Heart right ventricle (tissue), 16 donors: ENCODE data around the gene PAQR7. TPM values are rescaled to one million over a fixed set of nuclear protein-coding genes. Genes with fewer than 3 reads are reported as not detected.

ENCODE experiments used
- ATAC-seq, 8 donors: fragments of 200-7000 bp; cut with Tn5 transposase; one replicate each; pipeline ENCODE4 v1.9.1; 2020; ENCODE audit warnings: mild to moderate bottlenecking in 8 of 8, moderate library complexity in 8 of 8, moderate number of reproducible peaks in 1 of 8
- DNase-seq, 2 donors: peaks; one replicate each; pipeline ENCODE4 v3.0.0-alpha.2; 2020
- H3K27ac ChIP-seq, 10 donors: fragments of 200-600 bp; sonication (generic) in 2 of 10; one replicate each; pipeline versions ENCODE4 v1.5.0 to v1.8.0; 2020 to 2022; ENCODE audit warnings: mild to moderate bottlenecking in 3 of 10
- H3K27me3 ChIP-seq, 7 donors: fragments of 200-600 bp; one replicate each; pipeline ENCODE4 v1.8.0; 2021 to 2022; ENCODE audit warnings: mild to moderate bottlenecking in 2 of 7
- H3K36me3 ChIP-seq, 9 donors: fragments of 200-600 bp; sonication (generic) in 1 of 9; one replicate each; pipeline versions ENCODE4 v1.5.0 to v1.8.0; 2020 to 2022; ENCODE audit warnings: mild to moderate bottlenecking in 2 of 9
- H3K4me1 ChIP-seq, 9 donors: fragments of 200-600 bp; sonication (generic) in 1 of 9; one replicate each; pipeline versions ENCODE4 v1.5.0 to v1.8.0; 2020 to 2022; ENCODE audit warnings: mild to moderate bottlenecking in 4 of 9
- H3K4me3 ChIP-seq, 10 donors: fragments of 200-600 bp; sonication (generic) in 2 of 10; one replicate each; pipeline versions ENCODE4 v1.5.0 to v1.8.0; 2020 to 2022; ENCODE audit warnings: mild to moderate bottlenecking in 7 of 10, moderate library complexity in 2 of 10
- H3K9me3 ChIP-seq, 11 donors: fragments of 200-600 bp in 10 of 11; sonication (generic) in 2 of 11; one replicate each; pipeline versions ENCODE4 v1.5.0 to v1.8.0; 2013 to 2022; ENCODE audit warnings: mild to moderate bottlenecking in 2 of 11, control low read depth in 1 of 11, moderate library complexity in 1 of 11
- WGBS, 2 donors: extraction: QIAGEN DNeasy Blood & Tissue Kit; methylation state at CpG; one replicate each; pipeline ENCODE4 v1.1.7; 2013; ENCODE audit warnings: inconsistent platforms in 1 of 2; 5-methylcytosine and 5-hydroxymethylcytosine counted together
- intact Hi-C, 10 donors: fragments of 100-400 bp; cut with DNase I; formaldehyde crosslinking; loops; one replicate each; pipeline versions ENCODE4 v1.11.1 to v1.14.2; 2022
- polyA plus RNA-seq, 2 donors: library from polyadenylated mRNA; stranded (reverse); fragments of 200-250 nt; gene quantifications; one replicate each; pipeline ENCODE4 v1.2.3, GENCODE V29; 2013
- total RNA-seq, 10 donors: library from RNA; stranded (reverse); fragmentation: NEBNext Ultra II Directional in 3 of 10; extraction: Animal tissue kit (Norgen Biotek cat#: 25700) in 3 of 10; gene quantifications; one replicate each; pipeline versions ENCODE4 v1.2.1 to v1.2.4, GENCODE V29; 2021 to 2023
- TF ChIP-seq, protein P1 (sequence below), 9 donors: fragments of 200-600 bp; sonication (generic) in 2 of 9; IDR thresholded peaks; one replicate each; pipeline versions ENCODE4 v1.5.0 to v1.8.0; 2021 to 2022; ENCODE audit warnings: antibody characterized with exemption in 9 of 9, mild to moderate bottlenecking in 5 of 9, moderate library complexity in 1 of 9
- donor health status: Arrhythmogenic right ventricular cardiomyopathy.
- donor health status: ischemic (EF 13 %, LVEDD 7.1; RV severe dilation, severe dysfunction).
- donor health status: healthy with polysubstance abuse.
- donor health status: DM: no; HTN: yes; CAD: no.
- donor health status: DM: no; HTN: no; CAD: no.
- donor health status: ischemic (EF 25% LVEDD 6.9; RV normal size, moderate dysfunction).
- donor health status: ischemic (EF 25% LVEDD 5.7; RV mildly dilated, moderate dysfunction).
- donor health status: healthy.
- donor health status: DM: yes; HTN: yes; CAD: no.
- donor health status: Ischemic cardiomyopathy.
- donor health status: ischemic (EF 35%, LVEDD 5.7; RV mildly dilated, moderate dysfunction).
- donor health status: nonischemic (EF 11% LVEDD 7.7; RV severe dilation, severe dysfunction).
- donor health status: DM: yes; HTN: yes; CAD: no.
- donor health status: PGD.
- donor health status: ischemic (EF 29% LVEDD 5.4; RV normal size, mild dysfunction).
- donor health status: nonischemic (EF 23%, LVEDD 6.1; RV moderate dilation, normal function).

The PAQR7 gene
- total and polyA plus RNA-seq, 12 donors: 1.2 to 3.8 (median 2.1) TPM

DNA sequence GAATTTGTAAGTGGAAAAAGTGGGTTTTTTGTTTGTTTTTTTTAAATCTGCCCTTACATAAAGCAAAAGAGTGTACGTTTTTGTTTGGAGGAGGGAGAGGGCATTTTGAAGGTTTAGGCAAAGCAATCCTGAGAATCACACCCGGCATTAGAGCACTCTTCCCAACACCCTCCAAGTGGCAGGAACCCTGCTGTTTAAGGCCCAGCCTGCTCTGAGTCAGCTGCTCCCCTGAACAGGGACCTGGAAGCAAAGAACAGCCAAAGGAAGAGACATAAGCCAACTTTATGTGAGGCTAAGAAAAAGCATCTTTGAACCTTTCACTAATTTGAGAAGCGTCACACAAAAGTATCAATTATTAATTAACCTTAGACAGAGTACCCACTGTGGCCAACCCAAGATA lies 38.8 kb downstream of the PAQR7 start:
- no peak for ATAC-seq
- no peak for DNase-seq
- Histone ChIP-seq H3K27me3 (no peaks in the 10 kb centered on the region), H3K4me1 (peaks cover 0 to 13% (median 8%) of the 10 kb centered on the region in 9 donors), H3K4me3 (no peak overlapping the region), H3K36me3 (peaks cover 0 to 40% (median 22%) of the 10 kb centered on the region in 9 donors), H3K9me3 (no peaks in the 10 kb centered on the region), H3K27ac (no peak overlapping the region)
- TF ChIP-seq, protein P1, sequence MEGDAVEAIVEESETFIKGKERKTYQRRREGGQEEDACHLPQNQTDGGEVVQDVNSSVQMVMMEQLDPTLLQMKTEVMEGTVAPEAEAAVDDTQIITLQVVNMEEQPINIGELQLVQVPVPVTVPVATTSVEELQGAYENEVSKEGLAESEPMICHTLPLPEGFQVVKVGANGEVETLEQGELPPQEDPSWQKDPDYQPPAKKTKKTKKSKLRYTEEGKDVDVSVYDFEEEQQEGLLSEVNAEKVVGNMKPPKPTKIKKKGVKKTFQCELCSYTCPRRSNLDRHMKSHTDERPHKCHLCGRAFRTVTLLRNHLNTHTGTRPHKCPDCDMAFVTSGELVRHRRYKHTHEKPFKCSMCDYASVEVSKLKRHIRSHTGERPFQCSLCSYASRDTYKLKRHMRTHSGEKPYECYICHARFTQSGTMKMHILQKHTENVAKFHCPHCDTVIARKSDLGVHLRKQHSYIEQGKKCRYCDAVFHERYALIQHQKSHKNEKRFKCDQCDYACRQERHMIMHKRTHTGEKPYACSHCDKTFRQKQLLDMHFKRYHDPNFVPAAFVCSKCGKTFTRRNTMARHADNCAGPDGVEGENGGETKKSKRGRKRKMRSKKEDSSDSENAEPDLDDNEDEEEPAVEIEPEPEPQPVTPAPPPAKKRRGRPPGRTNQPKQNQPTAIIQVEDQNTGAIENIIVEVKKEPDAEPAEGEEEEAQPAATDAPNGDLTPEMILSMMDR (IDR thresholded peaks at IDR 0.05): no peak
- WGBS, 2 donors: 55 to 70% methylated on average over 3 of the region's 3 CpGs
- intact Hi-C loops: no loop called here

DNA sequence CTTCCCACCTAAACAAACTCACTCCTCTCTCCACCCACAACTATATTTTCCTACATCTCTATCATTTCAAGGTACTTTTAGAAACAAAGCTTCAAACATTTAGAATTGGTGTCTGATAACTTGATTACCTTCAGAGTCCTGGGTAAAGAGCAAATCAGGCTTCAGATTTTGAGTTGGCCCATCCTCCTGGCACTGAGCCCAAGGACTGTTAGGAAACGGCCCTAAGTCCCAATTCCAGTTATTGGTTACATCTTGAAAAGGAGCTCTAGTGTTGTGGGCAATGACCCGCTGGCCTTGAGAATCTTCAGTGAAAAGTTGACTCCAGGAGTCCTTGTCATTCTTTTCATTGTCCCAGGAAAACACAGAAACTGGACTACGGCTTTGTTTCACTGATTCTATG lies 40.6 kb downstream of the PAQR7 start:
- DNase-seq (no peak), ATAC-seq (no peak)
- Histone ChIP-seq H3K36me3 (peaks cover 0 to 58% (median 40%) of the 10 kb centered on the region in 9 donors), H3K9me3 (no peaks in the 10 kb centered on the region), H3K27ac (no peak overlapping the region), H3K4me3 (no peak overlapping the region), H3K27me3 (no peaks in the 10 kb centered on the region), H3K4me1 (peaks cover 0 to 16% (median 8%) of the 10 kb centered on the region in 9 donors)
- intact Hi-C loops: no loop called here
- TF ChIP-seq, protein P1 (IDR thresholded peaks at IDR 0.05): no peak
- 63 to 68% methylated on average over 3 of the region's 3 CpGs for WGBS, 2 donors

DNA sequence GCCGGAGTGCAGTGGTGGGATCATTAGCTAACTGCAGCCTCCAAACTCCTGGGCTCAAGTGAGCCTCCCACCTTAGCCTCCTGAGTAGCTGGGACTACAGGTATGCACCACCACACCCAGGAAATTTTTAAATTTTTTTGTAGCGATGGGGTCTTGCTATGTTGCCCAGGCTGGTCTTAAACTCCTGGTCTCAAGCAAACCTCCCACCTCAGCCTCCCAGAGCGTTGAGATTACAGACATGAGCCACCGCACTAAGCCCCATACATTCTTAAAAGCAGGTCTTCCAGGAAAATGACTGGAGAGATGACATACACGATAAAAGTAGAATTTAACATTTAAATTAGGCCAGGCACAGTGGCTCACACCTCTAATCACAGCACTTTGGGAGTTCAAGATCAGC lies 42.4 kb downstream of the PAQR7 start:
- intact Hi-C loops: no loop called here

DNA sequence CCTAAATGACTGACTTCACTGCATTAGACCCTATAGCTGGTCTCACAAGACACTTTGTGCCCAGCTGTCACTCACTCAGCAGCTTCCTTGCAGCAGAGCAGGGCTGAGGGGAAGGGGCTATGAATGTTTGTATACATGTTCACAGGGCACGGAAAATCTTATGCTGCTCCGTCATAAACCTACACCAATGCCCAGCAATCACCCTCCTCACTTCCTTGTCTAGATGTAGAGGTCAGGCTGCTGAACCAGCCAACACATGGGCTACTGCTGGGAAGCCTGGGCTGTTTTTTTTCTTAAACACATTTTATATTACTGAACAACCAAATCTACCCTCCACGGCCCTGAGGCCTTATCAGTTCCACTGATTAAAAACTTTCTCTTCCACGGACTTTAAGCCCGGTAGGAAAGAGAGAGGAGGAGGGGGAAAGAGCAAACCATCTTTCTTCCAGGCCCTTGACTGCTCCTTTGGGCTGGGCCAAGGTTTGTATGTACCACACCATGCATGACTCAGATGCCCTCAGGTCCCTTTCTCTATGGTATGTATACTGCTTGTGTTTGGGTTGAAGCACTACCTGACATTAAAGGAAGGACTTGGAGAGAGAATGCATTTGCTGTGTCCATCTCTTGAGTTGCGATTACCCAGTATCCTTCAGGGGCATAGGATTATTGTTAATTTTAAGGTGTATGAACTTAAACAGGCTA lies 43.0 kb downstream of the PAQR7 start:
- no peak overlapping the region for H3K4me3 ChIP-seq
- H3K4me1 ChIP-seq: peaks cover 0 to 26% (median 13%) of the 10 kb centered on the region in 9 donors
- 66 to 80% methylated on average over 6 of the region's 6 CpGs for WGBS, 2 donors
- TF ChIP-seq, protein P1 (IDR thresholded peaks at IDR 0.05): no peak
- no peaks in the 10 kb centered on the region for H3K27me3 ChIP-seq
- H3K27ac ChIP-seq: no peak overlapping the region
- intact Hi-C loops: no loop called here
- H3K9me3 ChIP-seq: no peaks in the 10 kb centered on the region
- H3K36me3 ChIP-seq: peaks cover 0 to 83% (median 64%) of the 10 kb centered on the region in 9 donors
- ATAC-seq (no peak), DNase-seq (no peak)

More for the DNA sequence above, 42.4 kb downstream of the PAQR7 start:
- 97% methylated on average over 5 of the region's 5 CpGs for WGBS, 2 donors
- Histone ChIP-seq H3K4me1 (peaks cover 0 to 26% (median 13%) of the 10 kb centered on the region in 9 donors), H3K36me3 (peaks cover 0 to 76% (median 57%) of the 10 kb centered on the region in 9 donors), H3K27ac (no peak overlapping the region), H3K9me3 (no peaks in the 10 kb centered on the region), H3K27me3 (no peaks in the 10 kb centered on the region), H3K4me3 (no peak overlapping the region)
- ATAC-seq (no peak), DNase-seq (no peak)
- TF ChIP-seq, protein P1 (IDR thresholded peaks at IDR 0.05): no peak
